Mesendoderm (in vitro differentiated cells): Measurements from ENCODE around the gene HACD4.
A peak's percentile ranks its signal among the peaks of the same experiment; 100 is the strongest.

ENCODE experiments used
- DNase-seq: peaks from one replicate; pipeline ENCODE4 v3.0.0; 2013
- H2AK5ac ChIP-seq: 2 replicates; pipeline ENCODE4 v1.6.1; 2013; ENCODE audit warnings: low read length, inconsistent platforms
- H2BK120ac ChIP-seq: 2 replicates; pipeline ENCODE4 v1.6.1; 2013; ENCODE audit warnings: low read depth, mild to moderate bottlenecking, low read length, moderate library complexity, mixed read lengths
- H2BK15ac ChIP-seq: replicated peaks from 2 replicates; pipeline ENCODE4 v1.6.1; 2013; ENCODE audit warnings: low read depth, mild to moderate bottlenecking, moderate library complexity
- H2BK5ac ChIP-seq: 2 replicates; pipeline ENCODE4 v1.6.1; 2013; ENCODE audit warnings: low read length, inconsistent platforms
- H3K18ac ChIP-seq: 2 replicates; pipeline ENCODE4 v1.6.1; 2013; ENCODE audit warnings: mild to moderate bottlenecking, low read length, mixed read lengths
- H3K23ac ChIP-seq: one replicate; pipeline ENCODE4 v1.6.1; 2013; ENCODE audit warnings: low read length
- H3K27ac ChIP-seq: 2 replicates; pipeline ENCODE4 v1.5.1; 2013; ENCODE audit warnings: low read depth, mild to moderate bottlenecking, inconsistent platforms, low read length, moderate library complexity
- H3K27me3 ChIP-seq: 2 replicates; pipeline ENCODE4 v1.6.1; 2013; ENCODE audit warnings: low read length, control low read depth, mild to moderate bottlenecking, inconsistent platforms; ENCODE audit not compliant: insufficient read depth, poor library complexity
- H3K36me3 ChIP-seq: 2 replicates; pipeline ENCODE4 v1.6.1; 2013; ENCODE audit warnings: low read length, inconsistent platforms; ENCODE audit not compliant: control insufficient read depth, insufficient read depth
- H3K4ac ChIP-seq: one replicate; pipeline ENCODE4 v1.6.1; 2013; ENCODE audit warnings: low read depth, mild to moderate bottlenecking, low read length, moderate library complexity
- H3K4me1 ChIP-seq: 2 replicates; pipeline ENCODE4 v1.6.1; 2013; ENCODE audit warnings: low read depth, low read length, inconsistent platforms; ENCODE audit not compliant: control insufficient read depth
- H3K4me2 ChIP-seq: 2 replicates; pipeline ENCODE4 v1.6.1; 2013; ENCODE audit warnings: low read length
- H3K4me3 ChIP-seq: 2 replicates; pipeline ENCODE4 v1.5.1; 2013; ENCODE audit warnings: mild to moderate bottlenecking, low read length
- H3K56ac ChIP-seq: one replicate; pipeline ENCODE4 v1.6.1; 2013; ENCODE audit warnings: low read length
- H3K79me1 ChIP-seq: 2 replicates; pipeline ENCODE4 v1.6.1; 2013; ENCODE audit warnings: low read length, inconsistent platforms
- H3K79me2 ChIP-seq: 2 replicates; pipeline ENCODE4 v1.6.1; 2013; ENCODE audit warnings: mild to moderate bottlenecking, low read length; ENCODE audit not compliant: control insufficient read depth, insufficient read depth
- H3K9ac ChIP-seq: 2 replicates; pipeline ENCODE4 v1.6.1; 2013; ENCODE audit warnings: low read length, inconsistent platforms
- H4K5ac ChIP-seq: one replicate; pipeline ENCODE4 v1.6.1; 2013; ENCODE audit warnings: low read length
- H4K8ac ChIP-seq: one replicate; pipeline ENCODE4 v1.6.1; 2013; ENCODE audit warnings: low read depth, mild to moderate bottlenecking, control low read depth, low read length, moderate library complexity
- WGBS: extraction: QIAGEN DNeasy Blood & Tissue Kit; methylation state at CpG from one replicate; pipeline ENCODE4 v1.1.7; 2013; ENCODE audit warnings: low lambda C conversion rate, missing lambda C conversion rate; ENCODE audit not compliant: insufficient coverage; ENCODE audit errors: extremely low coverage; 5-methylcytosine and 5-hydroxymethylcytosine counted together

HACD4 gene

DNA sequence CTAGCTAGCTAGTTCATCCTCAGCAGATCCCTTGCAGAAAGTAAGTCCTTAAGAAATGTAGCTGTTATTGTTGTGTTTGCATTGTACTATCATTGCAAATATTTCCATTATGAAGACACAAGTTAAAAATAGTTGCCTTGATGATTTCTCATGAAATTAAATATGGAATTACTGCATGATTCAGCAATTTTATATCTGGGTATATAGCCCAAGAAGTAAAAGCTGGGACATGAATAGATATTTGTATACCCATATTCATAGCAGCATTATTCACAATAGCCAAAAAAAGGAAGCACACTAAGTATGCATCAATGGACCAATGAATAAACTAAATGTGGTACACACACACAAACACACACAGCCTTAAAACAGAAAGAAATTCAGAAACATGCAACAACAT lies 39.5 kb upstream of the HACD4 start:
- Histone ChIP-seq H3K79me1 (no peaks in the 10 kb centered on the region), H3K56ac (no peak overlapping the region), H3K4me2 (no peak overlapping the region), H3K4me3 (no peak overlapping the region), H2BK15ac (no peak overlapping the region), H3K36me3 (no peaks in the 10 kb centered on the region), H3K4ac (no peak overlapping the region), H2BK5ac (no peak overlapping the region), H3K27ac (no peak overlapping the region), H2BK120ac (no peak overlapping the region), H3K27me3 (no peaks in the 10 kb centered on the region), H3K4me1 (no peaks in the 10 kb centered on the region), H3K9ac (no peak overlapping the region), H4K5ac (no peak overlapping the region), H4K8ac (no peak overlapping the region), H2AK5ac (no peak overlapping the region), H3K79me2 (no peaks in the 10 kb centered on the region), H3K18ac (no peak overlapping the region), H3K23ac (no peak overlapping the region)
- no peak for DNase-seq

DNA sequence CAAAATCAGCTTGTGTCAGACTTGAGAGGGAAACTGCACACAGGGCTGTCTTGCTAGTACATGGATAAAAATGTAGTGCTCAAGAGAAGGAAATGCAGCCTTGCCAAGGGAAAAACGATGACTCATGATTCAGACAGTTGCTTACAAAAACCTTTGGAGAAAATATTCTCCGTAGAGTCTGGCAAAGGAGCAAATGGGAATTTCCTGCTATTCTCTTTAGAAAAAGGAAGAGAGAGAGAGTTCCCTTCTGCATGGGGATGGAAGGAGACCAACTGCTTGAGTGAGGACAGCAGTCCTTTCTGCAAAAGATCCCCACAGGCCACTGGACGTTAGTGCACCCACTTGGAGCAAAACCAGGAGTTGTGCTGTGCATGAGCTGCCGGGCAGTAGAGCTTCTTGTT lies 38.7 kb upstream of the HACD4 start:
- H3K18ac ChIP-seq = no peak overlapping the region
- no peak overlapping the region for H2AK5ac ChIP-seq
- H3K4me3 ChIP-seq = no peak overlapping the region
- H3K4ac ChIP-seq = no peak overlapping the region
- H4K8ac ChIP-seq = no peak overlapping the region
- H3K56ac ChIP-seq = no peak overlapping the region
- H4K5ac ChIP-seq = no peak overlapping the region
- DNase-seq = peak; percentile 54
- no peak overlapping the region for H2BK120ac ChIP-seq
- H3K4me2 ChIP-seq = no peak overlapping the region
- H2BK15ac ChIP-seq = no peak overlapping the region
- no peak overlapping the region for H2BK5ac ChIP-seq
- H3K23ac ChIP-seq = no peak overlapping the region
- no peak overlapping the region for H3K9ac ChIP-seq
- no CpG with 5 or more reads among the region's 4 CpGs for WGBS
- no peaks in the 10 kb centered on the region for H3K36me3 ChIP-seq
- H3K4me1 ChIP-seq = no peaks in the 10 kb centered on the region
- no peaks in the 10 kb centered on the region for H3K27me3 ChIP-seq
- no peaks in the 10 kb centered on the region for H3K79me1 ChIP-seq
- no peak overlapping the region for H3K27ac ChIP-seq
- H3K79me2 ChIP-seq = no peaks in the 10 kb centered on the region

GRCh38 chr9:21060919-21061561 lies 29.6 kb upstream of the HACD4 start:
- peak; percentile 19 for DNase-seq
- no peak overlapping the region for H4K5ac ChIP-seq
- no peak overlapping the region for H4K8ac ChIP-seq
- no peak overlapping the region for H2BK15ac ChIP-seq
- no peaks in the 10 kb centered on the region for H3K79me1 ChIP-seq
- no peaks in the 10 kb centered on the region for H3K27me3 ChIP-seq
- H3K4me1 ChIP-seq = no peaks in the 10 kb centered on the region
- H3K4ac ChIP-seq = no peak overlapping the region
- no peak overlapping the region for H3K9ac ChIP-seq
- H3K79me2 ChIP-seq = no peaks in the 10 kb centered on the region
- no peak overlapping the region for H3K23ac ChIP-seq
- no peak overlapping the region for H3K27ac ChIP-seq
- H2AK5ac ChIP-seq = no peak overlapping the region
- no CpG with 5 or more reads among the region's 2 CpGs for WGBS
- H3K56ac ChIP-seq = no peak overlapping the region
- no peak overlapping the region for H2BK5ac ChIP-seq
- no peak overlapping the region for H3K4me3 ChIP-seq
- no peak overlapping the region for H3K4me2 ChIP-seq
- no peaks in the 10 kb centered on the region for H3K36me3 ChIP-seq
- H2BK120ac ChIP-seq = no peak overlapping the region
- no peak overlapping the region for H3K18ac ChIP-seq

- Histone ChIP-seq H3K9ac (no peak overlapping the region), H3K36me3 (no peaks in the 10 kb centered on the region), H2BK5ac (no peak overlapping the region), H2BK15ac (no peak overlapping the region), H4K8ac (no peak overlapping the region), H3K27me3 (no peaks in the 10 kb centered on the region), H3K23ac (no peak overlapping the region), H2AK5ac (no peak overlapping the region), H3K79me1 (no peaks in the 10 kb centered on the region), H3K56ac (no peak overlapping the region), H3K4me3 (no peak overlapping the region), H3K4me2 (no peak overlapping the region), H3K79me2 (no peaks in the 10 kb centered on the region), H4K5ac (no peak overlapping the region), H3K27ac (no peak overlapping the region), H3K18ac (no peak overlapping the region), H3K4me1 (no peaks in the 10 kb centered on the region), H3K4ac (no peak overlapping the region), H2BK120ac (no peak overlapping the region)
- no CpG with 5 or more reads among the region's 1 CpG for WGBS
- no peak for DNase-seq
These were observed 25.5 kb upstream of the HACD4 start for GRCh38 chr9:21056931-21057330.

DNA sequence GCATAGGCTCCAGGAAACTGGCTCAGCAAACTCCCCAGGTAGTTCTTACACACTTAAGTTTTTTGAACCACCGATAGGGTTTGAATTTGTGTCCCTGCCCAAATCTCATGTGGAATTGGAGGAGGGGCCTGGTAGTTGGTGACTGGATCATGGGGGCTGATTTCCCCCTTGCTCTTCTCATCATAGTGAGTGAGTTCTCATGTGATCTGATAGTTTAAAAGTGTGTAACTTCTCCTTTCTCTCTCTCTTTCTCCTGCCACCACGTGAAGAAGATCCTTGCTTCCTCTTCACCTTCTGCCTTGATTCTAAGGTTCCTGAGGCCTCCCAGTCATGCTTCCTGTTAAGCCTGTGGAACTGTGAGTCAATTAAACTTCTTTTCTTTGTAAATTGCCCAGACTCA lies 22.4 kb upstream of the HACD4 start:
- DNase-seq = no peak
- no peaks in the 10 kb centered on the region for H3K36me3 ChIP-seq
- no peak overlapping the region for H3K4me3 ChIP-seq
- no peak overlapping the region for H2AK5ac ChIP-seq
- no CpG with 5 or more reads among the region's 2 CpGs for WGBS
- no peak overlapping the region for H3K27ac ChIP-seq
- H2BK120ac ChIP-seq = no peak overlapping the region
- no peak overlapping the region for H4K5ac ChIP-seq
- H3K79me1 ChIP-seq = no peaks in the 10 kb centered on the region
- H2BK5ac ChIP-seq = no peak overlapping the region
- no peak overlapping the region for H2BK15ac ChIP-seq
- H3K79me2 ChIP-seq = no peaks in the 10 kb centered on the region
- no peak overlapping the region for H4K8ac ChIP-seq
- H3K27me3 ChIP-seq = no peaks in the 10 kb centered on the region
- H3K56ac ChIP-seq = no peak overlapping the region
- H3K4me1 ChIP-seq = no peaks in the 10 kb centered on the region
- H3K23ac ChIP-seq = no peak overlapping the region
- no peak overlapping the region for H3K4ac ChIP-seq
- no peak overlapping the region for H3K4me2 ChIP-seq
- no peak overlapping the region for H3K9ac ChIP-seq
- H3K18ac ChIP-seq = no peak overlapping the region

DNA sequence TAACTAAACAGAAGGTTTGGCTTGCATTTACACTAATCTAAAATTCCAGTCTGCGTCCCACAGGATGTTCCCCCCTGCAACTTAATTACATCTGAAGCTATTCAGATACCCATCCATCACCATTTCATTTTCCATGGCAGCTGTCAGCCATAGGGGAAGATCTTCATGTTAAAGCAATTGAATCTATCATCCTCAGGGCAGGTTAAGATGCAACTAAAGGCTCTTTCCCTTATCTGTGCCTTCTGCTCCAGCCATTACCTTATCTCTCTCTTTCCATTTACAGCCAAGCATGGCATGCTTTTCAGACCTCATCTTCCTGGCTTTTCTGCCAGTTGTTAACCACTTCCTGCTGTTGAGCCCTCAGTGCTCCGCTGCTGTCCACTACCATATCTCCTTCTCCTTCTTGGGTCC lies 15.8 kb upstream of the HACD4 start:
- Histone ChIP-seq H3K36me3 (no peaks in the 10 kb centered on the region), H3K18ac (no peak overlapping the region), H3K23ac (no peak overlapping the region), H2BK15ac (no peak overlapping the region), H4K5ac (no peak overlapping the region), H4K8ac (no peak overlapping the region), H3K4ac (no peak overlapping the region), H3K27me3 (no peaks in the 10 kb centered on the region), H3K4me3 (no peak overlapping the region), H3K4me1 (peaks cover 4% of the 10 kb centered on the region), H3K4me2 (no peak overlapping the region), H3K27ac (no peak overlapping the region), H3K56ac (no peak overlapping the region), H2BK5ac (no peak overlapping the region), H3K79me1 (no peaks in the 10 kb centered on the region), H2BK120ac (no peak overlapping the region), H3K79me2 (no peaks in the 10 kb centered on the region), H2AK5ac (no peak overlapping the region), H3K9ac (no peak overlapping the region)
- no CpG with 5 or more reads among the region's 2 CpGs for WGBS
- peak; percentile 46 for DNase-seq
